Embryonic facial prominence (tissue), 1 donor: ENCODE data around the gene TULP4.

ENCODE experiments used
- DNase-seq: peaks from one replicate; pipeline ENCODE4 v3.0.0-alpha.2; 2016; ENCODE audit errors: extremely low spot score

Gene TULP4

DNA sequence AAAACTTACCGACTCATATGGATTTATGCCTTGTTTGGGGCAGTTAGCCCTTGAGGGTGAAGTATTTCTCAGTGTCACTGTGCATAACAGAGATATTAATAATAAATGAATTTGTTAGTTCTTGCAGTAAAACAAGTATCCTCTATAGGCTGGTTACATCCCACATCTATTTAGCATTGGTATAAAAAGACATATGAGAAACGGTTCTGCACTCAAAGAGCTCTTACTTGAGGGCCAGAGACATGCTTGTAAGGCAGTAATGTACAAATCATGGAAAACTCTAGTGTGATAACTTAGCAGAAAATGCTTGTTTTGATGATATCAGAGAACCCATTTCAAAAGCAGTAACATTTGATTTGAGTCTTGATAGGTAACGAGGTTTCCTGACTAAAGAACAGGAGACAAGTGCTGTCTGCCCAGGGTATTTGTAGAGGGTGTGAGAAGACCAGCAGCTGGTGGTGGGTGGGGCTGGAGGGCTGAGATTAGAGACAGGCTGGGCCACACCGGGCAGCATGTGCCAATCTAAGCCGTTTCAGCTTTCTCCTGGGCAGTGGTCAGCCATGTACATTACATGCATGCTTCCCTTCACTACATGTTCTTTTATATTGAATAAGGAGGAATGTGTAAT is 46.3 kb downstream of the TULP4 start:
- no peak for DNase-seq

- DNase-seq, result no peak
Measured at GRCh38 chr6:158361068-158361467, 48.8 kb downstream of the TULP4 start.

DNA sequence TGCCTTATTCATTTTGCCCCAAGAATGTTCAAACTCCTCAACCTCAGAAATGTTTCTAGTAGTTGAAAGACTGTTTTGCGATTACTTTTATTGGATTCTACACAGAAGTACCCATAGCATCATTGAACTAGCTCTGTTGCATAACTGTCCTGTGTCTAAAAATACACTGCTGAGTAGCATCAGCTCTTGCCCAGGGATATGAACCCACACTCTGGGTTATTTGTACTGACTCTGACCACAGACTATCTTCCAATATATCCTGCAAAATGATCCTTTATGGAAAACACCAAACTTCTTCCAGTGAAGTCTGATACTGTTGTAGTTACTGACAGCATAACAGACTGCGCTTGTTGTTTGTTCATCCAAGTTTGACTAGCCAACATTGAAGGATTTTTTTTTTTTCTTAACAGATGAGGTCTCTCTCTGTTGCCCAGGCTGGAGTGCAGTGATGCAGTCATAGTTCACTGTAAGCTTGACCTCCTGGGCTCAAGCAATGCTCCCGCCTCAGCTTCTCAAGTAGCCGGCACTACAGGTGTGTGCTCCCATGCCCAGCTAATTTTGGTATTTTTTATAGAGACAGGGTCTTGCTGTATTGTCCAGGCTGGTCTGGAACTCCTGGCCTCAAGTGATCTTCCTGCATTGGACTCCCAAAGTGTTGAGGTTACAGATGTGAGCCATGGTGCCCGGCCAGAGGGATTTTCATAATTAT is 49.9 kb downstream of the TULP4 start:
- DNase-seq, result no peak

DNA sequence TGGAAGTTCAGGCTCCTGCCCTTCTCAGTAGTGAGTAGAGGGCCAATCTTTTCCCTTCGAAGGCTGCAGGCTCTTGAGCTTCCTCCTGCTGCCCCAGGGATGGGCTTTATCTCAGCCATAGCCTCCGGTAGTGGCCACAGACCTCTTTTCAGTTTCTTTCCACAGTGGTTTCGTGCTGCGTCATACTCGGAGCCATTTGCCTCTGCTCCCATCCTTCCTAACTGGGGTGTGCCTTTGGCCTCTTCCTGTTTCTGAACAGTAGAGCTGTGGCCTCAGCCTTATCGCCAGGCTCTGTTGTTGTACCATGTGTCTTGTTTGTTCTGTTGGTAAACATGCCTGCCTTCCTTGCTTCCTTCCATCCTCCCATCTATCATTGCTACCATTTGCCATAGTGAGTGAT is 54.1 kb downstream of the TULP4 start:
- DNase-seq, result no peak

GRCh38 chr6:158367816-158368215 is 55.6 kb downstream of the TULP4 start:
- no peak for DNase-seq

GRCh38 chr6:158369241-158369640 is 57.0 kb downstream of the TULP4 start:
- no peak for DNase-seq

- no peak for DNase-seq
Measured at GRCh38 chr6:158370805-158371204, 58.5 kb downstream of the TULP4 start.

- DNase-seq, result no peak
Measured at GRCh38 chr6:158371261-158371660, 59.0 kb downstream of the TULP4 start.

GRCh38 chr6:158372574-158372973 is 60.3 kb downstream of the TULP4 start:
- no peak for DNase-seq

DNA sequence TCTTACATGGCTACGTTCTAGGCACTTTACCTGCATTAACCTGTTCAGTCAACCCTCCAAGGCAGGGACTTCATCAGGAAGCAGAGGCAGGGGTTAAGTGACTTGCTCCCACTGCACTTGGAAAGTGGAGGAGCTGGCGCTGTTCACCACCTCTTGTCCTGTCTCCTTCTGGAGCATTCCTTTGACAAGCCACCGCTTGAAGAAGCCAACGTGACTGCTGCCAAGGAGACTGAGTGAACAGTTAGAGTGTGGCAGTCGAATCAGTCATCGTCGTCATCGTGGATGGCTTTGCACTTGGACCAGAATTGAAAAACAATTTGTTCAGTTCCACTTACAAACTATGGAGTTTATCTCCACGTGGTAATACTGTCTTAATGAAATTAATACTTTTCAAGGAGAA is 60.9 kb downstream of the TULP4 start:
- no peak for DNase-seq

- no peak for DNase-seq
Measured at GRCh38 chr6:158374020-158374419, 61.8 kb downstream of the TULP4 start.

GRCh38 chr6:158376631-158377081 is 64.4 kb downstream of the TULP4 start:
- DNase-seq, result no peak

DNA sequence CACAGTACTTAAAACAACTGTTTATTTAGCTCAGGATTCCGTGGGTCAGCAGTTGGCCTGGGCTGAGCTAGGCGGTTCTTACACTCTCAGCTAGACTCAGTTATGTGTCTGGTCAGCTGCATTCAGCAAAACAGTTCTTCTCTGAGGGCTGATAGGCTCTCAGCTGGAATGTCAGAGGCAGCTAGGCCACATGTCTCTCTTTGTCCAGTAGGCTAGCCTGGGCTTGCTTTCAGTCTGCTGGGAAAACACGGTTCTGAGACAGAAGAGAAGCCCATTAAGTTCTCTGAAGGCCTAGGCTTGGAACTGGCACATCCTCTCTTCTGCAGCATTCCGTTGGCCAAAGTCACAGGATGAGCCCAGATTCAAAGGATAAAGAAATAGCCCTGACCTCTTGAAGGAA is 65.6 kb downstream of the TULP4 start:
- no peak for DNase-seq

- no peak for DNase-seq
Measured at GRCh38 chr6:158379336-158379735, 67.1 kb downstream of the TULP4 start.

- DNase-seq, result no peak
Measured at GRCh38 chr6:158381214-158381613, 68.9 kb downstream of the TULP4 start.

GRCh38 chr6:158382491-158382890 is 70.2 kb downstream of the TULP4 start:
- DNase-seq, result no peak

DNA sequence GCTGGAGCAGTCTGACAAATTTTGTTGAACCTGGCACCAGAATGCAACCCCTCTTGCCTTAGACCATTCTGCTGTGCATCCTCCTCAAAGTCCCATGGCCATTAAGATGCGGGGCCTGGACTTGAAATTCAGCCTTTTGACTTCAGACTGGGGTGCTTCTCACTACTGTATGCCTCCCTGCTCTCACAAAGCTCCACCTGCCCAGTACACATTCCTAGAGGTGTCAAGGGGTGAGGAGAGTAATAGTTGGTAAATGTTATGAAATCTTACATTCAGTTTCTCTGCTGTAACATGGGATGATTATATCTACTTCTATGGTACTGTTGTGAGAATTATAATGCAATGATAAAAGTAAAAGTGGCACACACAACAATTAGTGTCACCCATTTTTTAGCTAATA is 70.8 kb downstream of the TULP4 start:
- DNase-seq, result no peak

DNA sequence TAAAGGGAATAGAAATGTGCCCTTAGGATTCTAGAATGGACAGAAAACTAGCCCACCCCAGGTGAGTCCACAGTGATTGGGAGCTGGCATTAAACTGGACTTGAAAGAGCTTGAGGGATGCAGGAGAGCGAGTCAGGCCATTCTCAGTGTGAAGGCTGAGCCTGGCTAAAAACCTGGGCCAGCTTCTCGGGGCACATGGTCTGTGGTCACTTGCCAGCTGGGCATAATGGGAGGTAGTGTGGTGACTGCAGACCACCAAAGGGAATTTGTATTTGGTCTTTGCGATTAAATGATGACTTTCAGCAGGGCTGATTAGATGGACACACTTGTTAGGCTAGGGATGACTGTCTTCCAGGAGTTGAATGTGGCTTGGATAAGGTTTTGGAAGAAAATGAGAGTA is 71.3 kb downstream of the TULP4 start:
- DNase-seq, result no peak

GRCh38 chr6:158384671-158385110 is 72.4 kb downstream of the TULP4 start:
- no peak for DNase-seq

- DNase-seq, result no peak
Measured at GRCh38 chr6:158387036-158387435, 74.8 kb downstream of the TULP4 start.

- no peak for DNase-seq
Measured at GRCh38 chr6:158387578-158387977, 75.3 kb downstream of the TULP4 start.

DNA sequence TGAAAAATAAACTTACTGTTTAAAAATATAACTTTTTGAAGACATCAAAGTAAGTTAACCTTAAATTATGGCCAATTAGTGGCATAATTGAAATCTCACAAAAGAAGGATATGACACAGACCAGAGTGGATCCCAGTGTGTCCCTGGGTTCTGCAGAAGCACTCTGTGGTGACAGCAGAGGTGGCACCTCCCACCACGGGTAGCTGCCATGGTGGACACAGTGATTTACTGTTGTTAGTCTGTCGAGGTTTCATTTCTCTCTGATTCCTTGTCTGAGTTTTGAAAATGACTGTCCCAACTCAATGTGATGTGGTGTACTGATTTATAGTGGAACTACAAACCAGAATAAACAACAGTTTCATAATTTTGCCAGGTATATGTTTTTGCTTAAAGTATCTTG is 76.5 kb downstream of the TULP4 start:
- DNase-seq, result no peak

DNA sequence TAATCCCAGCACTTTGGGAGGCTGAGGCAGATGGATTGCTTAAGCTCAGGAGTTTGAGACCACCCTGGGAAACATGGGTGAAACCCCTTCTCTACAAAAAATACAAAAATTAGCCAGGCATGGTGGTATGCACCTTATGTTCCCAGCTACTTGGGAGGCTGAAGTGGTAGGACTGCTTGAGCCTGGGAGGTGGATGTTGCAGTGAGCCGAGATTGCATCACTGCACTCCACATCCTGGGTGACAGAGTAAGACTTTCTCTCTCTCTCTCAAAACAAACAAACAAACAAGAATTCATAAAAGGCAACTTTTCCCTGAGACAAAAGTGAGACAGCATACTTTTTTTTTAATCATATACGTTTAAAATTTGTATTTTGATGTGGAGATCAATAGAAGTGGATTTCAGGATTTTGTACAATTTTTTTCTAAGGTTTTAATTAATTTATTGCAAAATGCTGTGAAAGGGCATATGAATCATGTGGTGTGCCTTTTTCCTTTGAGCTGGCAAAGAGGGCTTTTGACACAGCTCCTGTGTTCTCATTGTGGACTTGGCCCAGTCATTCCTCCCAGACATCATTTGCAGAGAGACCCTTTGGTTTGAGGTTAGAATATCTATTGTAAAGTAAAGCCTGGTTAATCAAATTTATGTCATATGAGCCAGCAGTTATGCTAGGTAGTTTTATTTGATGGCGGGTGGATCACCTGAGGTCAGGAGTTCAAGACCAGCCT is 77.1 kb downstream of the TULP4 start:
- DNase-seq, result no peak
